Endothelial cell of umbilical vein (primary cell): ENCODE measurements around the gene TH. TPM values are rescaled to one million over a fixed set of nuclear protein-coding genes. Genes with fewer than 3 reads are reported as not detected.

Experiments used
- BruUV-seq: library from RNA; stranded (reverse); fragments of 400-500 nt; replicated peaks from 2 replicates; lab custom pipeline; 2021; lab: Mats Ljungman, UMichigan
- CTCF ChIA-PET: fragments of 300-600, 350-600 bp; sonication (Branson Sonifier 250); formaldehyde crosslinking; loops from one replicate; lab custom pipeline; 2021; ENCODE audit warnings: antibody characterized with exemption, inconsistent platforms; lab: Charles Lee
- POLR2A ChIA-PET: fragments of 300-600, 350-600 bp; sonication (Branson Sonifier 250); formaldehyde crosslinking; loops from one replicate; lab custom pipeline; 2021; ENCODE audit warnings: antibody characterized with exemption, inconsistent platforms; lab: Charles Lee
- DNase-seq: peaks from one replicate; pipeline ENCODE4 v3.0.0-alpha.2; 2011; ENCODE audit warnings: low read depth, low spot score
- FAIRE-seq: peaks from 2 replicates; lab custom pipeline; 2011; peaks lifted over from hg19 to GRCh38; lab: Jason Lieb, UNC
- H2AFZ ChIP-seq: 2 replicates; pipeline ENCODE4 v1.6.0; 2012; ENCODE audit warnings: low read depth, low read length, control low read depth, inconsistent platforms
- H3K27ac ChIP-seq: 2 replicates; pipeline ENCODE4 v1.5.1; 2011; ENCODE audit warnings: low read depth, mild to moderate bottlenecking, control low read depth, low read length, moderate library complexity; ENCODE audit not compliant: insufficient read depth
- H3K27me3 ChIP-seq, 2 experiments: 2 replicates each; pipeline versions ENCODE4 v1.6.0 to v1.6.1; 2011; ENCODE audit warnings: low read length in 2 of 2, mixed read lengths in 1 of 2; ENCODE audit not compliant: control insufficient read depth in 2 of 2, insufficient read depth in 2 of 2
- H3K36me3 ChIP-seq, 2 experiments: 2 replicates in 1 of 2; 3 replicates in 1 of 2; pipeline ENCODE4 v1.5.1; 2011; ENCODE audit warnings: low read length in 2 of 2, mild to moderate bottlenecking in 1 of 2, moderate library complexity in 1 of 2; ENCODE audit not compliant: control insufficient read depth in 2 of 2, insufficient read depth in 2 of 2; ENCODE audit errors: extremely low read depth in 1 of 2
- H3K4me1 ChIP-seq: 3 replicates; pipeline ENCODE4 v1.5.1; 2011; ENCODE audit warnings: mild to moderate bottlenecking, low read length; ENCODE audit not compliant: control insufficient read depth, insufficient read depth; ENCODE audit errors: extremely low read depth
- H3K4me2 ChIP-seq: 2 replicates; pipeline ENCODE4 v1.6.1; 2011; ENCODE audit warnings: low read length, control low read depth, mixed read lengths; ENCODE audit not compliant: insufficient read depth
- H3K4me3 ChIP-seq, 3 experiments: fragments of 200-600 bp in 1 of 3; sonication (generic), shearing (Covaris generic) in 1 of 3; replicated peaks in 1 of 3; 2 replicates each; pipeline ENCODE4 v1.5.1; 2011 to 2016; ENCODE audit warnings: control low read depth in 3 of 3, low read length in 3 of 3, mild to moderate bottlenecking in 2 of 3, inconsistent platforms in 1 of 3, low read depth in 1 of 3, moderate library complexity in 1 of 3; ENCODE audit not compliant: insufficient read depth in 1 of 3
- H3K79me2 ChIP-seq: 2 replicates; pipeline ENCODE4 v1.6.0; 2012; ENCODE audit warnings: low read length, inconsistent platforms; ENCODE audit not compliant: control insufficient read depth, insufficient read depth
- H3K9ac ChIP-seq: replicated peaks from 2 replicates; pipeline ENCODE3; 2011; ENCODE audit warnings: low read length, control low read depth; ENCODE audit not compliant: insufficient read depth; ENCODE audit errors: extremely low read depth
- H3K9me1 ChIP-seq: replicated peaks from 3 replicates; pipeline ENCODE4 v1.6.0; 2011; ENCODE audit warnings: mild to moderate bottlenecking, low read length; ENCODE audit not compliant: control insufficient read depth, insufficient read depth; ENCODE audit errors: extremely low read depth
- H3K9me3 ChIP-seq: replicated peaks from 2 replicates; pipeline ENCODE4 v1.5.1; 2012; ENCODE audit warnings: low read length, inconsistent platforms; ENCODE audit not compliant: control insufficient read depth, insufficient read depth
- H4K20me1 ChIP-seq: replicated peaks from 2 replicates; pipeline ENCODE3; 2011; ENCODE audit warnings: mild to moderate bottlenecking, low read length; ENCODE audit not compliant: control insufficient read depth, insufficient read depth; ENCODE audit errors: extremely low read depth
- EZH2 ChIP-seq: IDR thresholded peaks from 2 replicates; pipeline ENCODE4 v1.6.1; 2012; ENCODE audit warnings: borderline replicate concordance, low read depth, mild to moderate bottlenecking, moderate library complexity, low read length, inconsistent platforms; ENCODE audit not compliant: severe bottlenecking
- FOS ChIP-seq: IDR thresholded peaks from 2 replicates; pipeline ENCODE4 v1.6.1; 2011; ENCODE audit warnings: mild to moderate bottlenecking, low read length, moderate library complexity, borderline replicate concordance; ENCODE audit not compliant: insufficient read depth
- GATA2 ChIP-seq: IDR thresholded peaks from 2 replicates; pipeline ENCODE4 v1.7.0; 2011; ENCODE audit warnings: low read depth, mild to moderate bottlenecking, moderate library complexity, mixed read lengths, low read length; ENCODE audit not compliant: insufficient read length, insufficient read depth
- JUN ChIP-seq: IDR thresholded peaks from 2 replicates; pipeline ENCODE4 v1.6.1; 2011; ENCODE audit warnings: borderline replicate concordance, low read depth; ENCODE audit not compliant: insufficient read length, insufficient read depth
- MYC ChIP-seq: IDR thresholded peaks from one replicate; pipeline ENCODE4 v1.6.1; 2011; ENCODE audit warnings: mild to moderate bottlenecking, low read depth, low read length
- POLR2A ChIP-seq: IDR thresholded peaks from 2 replicates; pipeline ENCODE4 v1.6.1; 2012; ENCODE audit warnings: low read depth, mild to moderate bottlenecking, control low read depth, low read length
- POLR2AphosphoS5 ChIP-seq: IDR thresholded peaks from 2 replicates; pipeline ENCODE4 v1.6.1; 2012; ENCODE audit warnings: low read depth, mild to moderate bottlenecking, control low read depth, low read length, moderate library complexity; ENCODE audit not compliant: insufficient read depth
- dilution Hi-C: fragments of 300-500 bp; cut with MboI; formaldehyde crosslinking; loops from one replicate; pipeline ENCODE4 v1.15.0; 2019; ENCODE audit warnings: low sequenced_read_pairs; ENCODE audit not compliant: extremely low pct_ligation_motif_present
- intact Hi-C: fragments of 100-400 bp; cut with micrococcal nuclease; formaldehyde crosslinking; loops from one replicate; pipeline ENCODE4 v1.10.0; 2022
- polyA plus RNA-seq, 4 experiments: library from polyadenylated mRNA; depleted of rRNA in 3 of 4; stranded (reverse) in 3 of 4; unstranded in 1 of 4; fragments of >200 nt; gene quantifications; 2 replicates each; pipeline versions ENCODE4 v1.2.1 to v1.2.3, GENCODE V29; 2011 to 2012; ENCODE audit warnings: missing spikeins in 1 of 4
- total RNA-seq: library from RNA; stranded (reverse); gene quantifications from 2 replicates; pipeline ENCODE4 v1.2.3, GENCODE V29; 2021
- TF ChIP-seq, protein P1 (sequence below), 2 donors: IDR thresholded peaks; 1 replicate in 1 of 2; 2 replicates in 1 of 2; pipeline ENCODE4 v1.5.1; 2011; ENCODE audit warnings: low read length in 2 of 2, mild to moderate bottlenecking in 2 of 2, moderate library complexity in 2 of 2, control low read depth in 1 of 2, inconsistent platforms in 1 of 2, low read depth in 1 of 2; ENCODE audit not compliant: insufficient read depth in 1 of 2; ENCODE audit errors: extremely low read depth in 1 of 2
- TF ChIP-seq, protein P2 (sequence below): IDR thresholded peaks from 2 replicates; pipeline ENCODE4 v1.6.1; 2011; ENCODE audit not compliant: insufficient read depth, insufficient read length

Gene TH
- total and polyA plus RNA-seq, 2 donors (not counting 3 experiments of a cell fraction or from before 2014, with no cell fraction given): not detected

DNA sequence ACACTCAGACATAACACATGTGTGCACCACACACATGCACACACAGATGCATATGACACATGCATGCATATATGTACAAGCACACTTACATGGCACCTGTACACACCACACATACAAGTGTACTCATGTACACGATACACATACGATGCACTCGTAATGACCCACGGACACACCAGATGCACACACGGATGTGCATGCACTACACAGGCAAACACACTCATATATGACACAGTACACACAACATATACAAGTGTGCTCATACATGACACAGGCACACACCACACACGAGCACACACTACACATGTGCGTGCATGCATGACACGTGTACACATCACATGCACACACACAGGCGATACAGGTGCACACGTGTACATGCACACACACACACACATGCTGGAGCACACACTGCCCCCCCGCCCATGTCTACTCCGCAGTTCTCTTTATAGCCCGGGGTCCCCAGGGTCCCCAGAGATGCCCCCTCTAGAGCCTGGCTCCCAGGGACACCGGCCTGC, 4.8 kb upstream of the TH start:
- Histone ChIP-seq H3K9me3 (no peaks in the 10 kb centered on the region), H2AFZ (no peak overlapping the region), H3K4me1 (no peaks in the 10 kb centered on the region), H3K27ac (no peak overlapping the region), H3K4me2 (no peak overlapping the region), H3K4me3 (no peak overlapping the region), H3K9me1 (no peaks in the 10 kb centered on the region), H3K36me3 (no peaks in the 10 kb centered on the region), H3K27me3 (no peaks in the 10 kb centered on the region), H4K20me1 (no peaks in the 10 kb centered on the region), H3K9ac (no peak overlapping the region), H3K79me2 (no peaks in the 10 kb centered on the region)
- BruUV-seq: no TSS peak
- dilution Hi-C loops: no loop called here
- ChIA-PET POLR2A (no interaction called here), CTCF (no interaction called here)
- DNase-seq (no peak), FAIRE-seq (no peak)
- TF ChIP-seq JUN (no peak), POLR2A (no peak), POLR2AphosphoS5 (no peak), FOS (no peak), MYC (no peak), GATA2 (no peak), EZH2 (no peak)
- TF ChIP-seq, protein P1, sequence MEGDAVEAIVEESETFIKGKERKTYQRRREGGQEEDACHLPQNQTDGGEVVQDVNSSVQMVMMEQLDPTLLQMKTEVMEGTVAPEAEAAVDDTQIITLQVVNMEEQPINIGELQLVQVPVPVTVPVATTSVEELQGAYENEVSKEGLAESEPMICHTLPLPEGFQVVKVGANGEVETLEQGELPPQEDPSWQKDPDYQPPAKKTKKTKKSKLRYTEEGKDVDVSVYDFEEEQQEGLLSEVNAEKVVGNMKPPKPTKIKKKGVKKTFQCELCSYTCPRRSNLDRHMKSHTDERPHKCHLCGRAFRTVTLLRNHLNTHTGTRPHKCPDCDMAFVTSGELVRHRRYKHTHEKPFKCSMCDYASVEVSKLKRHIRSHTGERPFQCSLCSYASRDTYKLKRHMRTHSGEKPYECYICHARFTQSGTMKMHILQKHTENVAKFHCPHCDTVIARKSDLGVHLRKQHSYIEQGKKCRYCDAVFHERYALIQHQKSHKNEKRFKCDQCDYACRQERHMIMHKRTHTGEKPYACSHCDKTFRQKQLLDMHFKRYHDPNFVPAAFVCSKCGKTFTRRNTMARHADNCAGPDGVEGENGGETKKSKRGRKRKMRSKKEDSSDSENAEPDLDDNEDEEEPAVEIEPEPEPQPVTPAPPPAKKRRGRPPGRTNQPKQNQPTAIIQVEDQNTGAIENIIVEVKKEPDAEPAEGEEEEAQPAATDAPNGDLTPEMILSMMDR (IDR thresholded peaks at IDR 0.05; ENCODE audit: extremely low read depth in 1 of 2, insufficient read depth in 1 of 2, low read depth in 1 of 2, low read length in 2 of 2): no peak
- TF ChIP-seq, protein P2, sequence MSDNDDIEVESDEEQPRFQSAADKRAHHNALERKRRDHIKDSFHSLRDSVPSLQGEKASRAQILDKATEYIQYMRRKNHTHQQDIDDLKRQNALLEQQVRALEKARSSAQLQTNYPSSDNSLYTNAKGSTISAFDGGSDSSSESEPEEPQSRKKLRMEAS: no peak
- intact Hi-C loops: no loop called here
